HCT116 (cell line): ENCODE measurements around the gene PDGFA. TPM values are rescaled to one million over a fixed set of nuclear protein-coding genes. Genes with fewer than 3 reads are reported as not detected.

Experiments
- ATAC-seq: fragments of 200-7000 bp; cut with Tn5 transposase; 2 replicates; pipeline ENCODE4 v1.9.1; 2020; ENCODE audit warnings: mild to moderate bottlenecking, moderate library complexity
- BruUV-seq: library from RNA; stranded (reverse); fragments of 400-500 nt; replicated peaks from 2 replicates; lab custom pipeline; 2021; lab: Mats Ljungman, UMichigan
- CTCF ChIA-PET: fragments of 300-600 bp; sonication (Branson Sonifier 250); formaldehyde crosslinking; loops from one replicate; lab custom pipeline; 2021; ENCODE audit warnings: antibody characterized with exemption; lab: Charles Lee
- POLR2A ChIA-PET: fragments of 300-600, 350-600 bp; sonication (Branson Sonifier 250); formaldehyde crosslinking; loops from one replicate; lab custom pipeline; 2021; ENCODE audit warnings: antibody characterized with exemption; lab: Charles Lee
- RAD21 ChIA-PET, 2 experiments: fragments of 300-600 bp; sonication (Branson Sonifier 250); formaldehyde crosslinking; loops; one replicate each; lab custom pipeline; 2023; ENCODE audit warnings: low total read pairs in 2 of 2; ENCODE audit not compliant: uncharacterized antibody in 2 of 2, unreplicated experiment in 2 of 2, low non-redundant PET in 1 of 2; lab: Charles Lee
- DNase-seq: peaks from one replicate; pipeline ENCODE4 v3.0.0-alpha.2; 2010; ENCODE audit warnings: low read depth, low spot score
- H2AFZ ChIP-seq: fragments of 200-600 bp; shearing (Covaris generic), sonication (generic); 2 replicates; pipeline ENCODE4 v1.6.1; 2017; ENCODE audit warnings: low read depth, mixed run types, mixed read lengths, antibody characterized with exemption, low read length; ENCODE audit not compliant: poor library complexity, severe bottlenecking
- H3K27ac ChIP-seq: 2 replicates; pipeline ENCODE4 v1.5.1; 2012; ENCODE audit warnings: low read depth, low read length
- H3K27me3 ChIP-seq: fragments of 200-600 bp; sonication (generic); 2 replicates; pipeline ENCODE4 v1.6.1; 2016; ENCODE audit warnings: mixed run types, low read length, mixed read lengths; ENCODE audit not compliant: insufficient read depth
- H3K36me3 ChIP-seq, 2 experiments: fragments of 200-500 bp in 1 of 2; fragments of 200-600 bp in 1 of 2; sonication (Bioruptor generic) in 1 of 2; sonication (generic) in 1 of 2; 2 replicates each; pipeline versions ENCODE4 v1.5.1 to v1.6.1; 2014 to 2016; ENCODE audit warnings: low read length in 2 of 2, inconsistent platforms in 1 of 2, mixed read lengths in 1 of 2, mixed run types in 1 of 2; ENCODE audit not compliant: insufficient read depth in 2 of 2, control insufficient read depth in 1 of 2
- H3K4me1 ChIP-seq, 2 experiments: fragments of 200-600 bp in 1 of 2; sonication (generic) in 1 of 2; 2 replicates each; pipeline versions ENCODE4 v1.5.1 to v1.6.1; 2012 to 2017; ENCODE audit warnings: low read length in 2 of 2, inconsistent platforms in 1 of 2, mild to moderate bottlenecking in 1 of 2, mixed read lengths in 1 of 2, mixed run types in 1 of 2, moderate library complexity in 1 of 2; ENCODE audit not compliant: insufficient read depth in 2 of 2, control insufficient read depth in 1 of 2
- H3K4me2 ChIP-seq: fragments of 200-600 bp; sonication (generic); 2 replicates; pipeline ENCODE4 v1.6.1; 2017; ENCODE audit warnings: mixed run types, low read length, mixed read lengths
- H3K4me3 ChIP-seq, 2 experiments: fragments of 200-600 bp in 1 of 2; sonication (generic) in 1 of 2; replicated peaks in 1 of 2; 2 replicates each; pipeline ENCODE4 v1.5.1; 2011 to 2016; ENCODE audit warnings: low read length in 2 of 2, control low read depth in 1 of 2, low read depth in 1 of 2, mild to moderate bottlenecking in 1 of 2, mixed read lengths in 1 of 2, mixed run types in 1 of 2
- H3K79me2 ChIP-seq: fragments of 200-600 bp; sonication (generic); 2 replicates; pipeline ENCODE4 v1.6.1; 2017; ENCODE audit warnings: mild to moderate bottlenecking, mixed run types, low read length, moderate library complexity, mixed read lengths; ENCODE audit not compliant: insufficient read depth
- H3K9ac ChIP-seq: fragments of 200-600 bp; sonication (generic); 2 replicates; pipeline ENCODE4 v1.6.1; 2016; ENCODE audit warnings: low read length, mixed read lengths
- H3K9me2 ChIP-seq: fragments of 200-600 bp; sonication (generic), shearing (Covaris generic); 2 replicates; pipeline ENCODE4 v1.6.1; 2017; ENCODE audit warnings: mixed run types, mild to moderate bottlenecking, moderate library complexity; ENCODE audit not compliant: insufficient read depth
- H3K9me3 ChIP-seq, 2 experiments: fragments of 200-500 bp in 1 of 2; fragments of 200-600 bp in 1 of 2; sonication (Bioruptor generic) in 1 of 2; sonication (generic) in 1 of 2; 2 replicates each; pipeline ENCODE4 v1.6.1; 2014 to 2017; ENCODE audit warnings: low read length in 2 of 2, mixed read lengths in 2 of 2, inconsistent platforms in 1 of 2, low read depth in 1 of 2, mild to moderate bottlenecking in 1 of 2, mixed run types in 1 of 2, moderate library complexity in 1 of 2; ENCODE audit not compliant: control insufficient read depth in 1 of 2, insufficient read depth in 1 of 2
- H4K20me1 ChIP-seq: fragments of 200-600 bp; sonication (generic), shearing (Covaris generic); 2 replicates; pipeline ENCODE4 v1.6.1; 2017; ENCODE audit warnings: mixed run types, mild to moderate bottlenecking, moderate library complexity; ENCODE audit not compliant: insufficient read depth
- CEBPB ChIP-seq: IDR thresholded peaks from 2 replicates; pipeline ENCODE4 v1.6.1; 2012; ENCODE audit warnings: low read depth
- EGR1 ChIP-seq: IDR thresholded peaks from 2 replicates; pipeline ENCODE4 v1.6.1; 2012; ENCODE audit warnings: low read depth
- ELF1 ChIP-seq: IDR thresholded peaks from 2 replicates; pipeline ENCODE4 v1.6.1; 2012; ENCODE audit warnings: low read depth, borderline replicate concordance
- FOSL1 ChIP-seq: IDR thresholded peaks from 2 replicates; pipeline ENCODE4 v1.6.1; 2012; ENCODE audit warnings: low read depth
- RAD21 ChIP-seq: IDR thresholded peaks from 2 replicates; pipeline ENCODE4 v1.6.1; 2012; ENCODE audit warnings: low read depth, mild to moderate bottlenecking
- SRF ChIP-seq: IDR thresholded peaks from 2 replicates; pipeline ENCODE4 v1.6.1; 2012; ENCODE audit warnings: low read depth
- TCF7L2 ChIP-seq: IDR thresholded peaks from 2 replicates; pipeline ENCODE4 v1.7.0; 2011; ENCODE audit warnings: borderline replicate concordance, inconsistent platforms; ENCODE audit not compliant: insufficient read depth, insufficient read length; ENCODE audit errors: extremely low read depth
- ZFX ChIP-seq: fragments of 450-650 bp; IDR thresholded peaks from 2 replicates; pipeline ENCODE4 v1.6.1; 2017
- ZNF274 ChIP-seq: fragments of 200-500 bp; sonication (Bioruptor generic); IDR thresholded peaks from 2 replicates; pipeline ENCODE4 v1.6.1; 2014; ENCODE audit warnings: mild to moderate bottlenecking, low read depth, low read length, inconsistent platforms
- intact Hi-C: fragments of 100-400 bp; cut with micrococcal nuclease; formaldehyde crosslinking; loops from 2 replicates; pipeline ENCODE4 v1.10.0; 2022
- total RNA-seq: library from RNA; stranded (reverse); gene quantifications from one replicate; pipeline ENCODE4 v1.2.1, GENCODE V29; 2021; ENCODE audit not compliant: unreplicated experiment
- TF ChIP-seq, protein P1 (sequence below): IDR thresholded peaks from 2 replicates; pipeline ENCODE4 v1.6.1; 2012; ENCODE audit warnings: low read depth
- TF ChIP-seq, protein P2 (sequence below), 3 experiments: fragments of 200-600 bp in 1 of 3; sonication (generic) in 1 of 3; IDR thresholded peaks in 2 of 3; conservative IDR thresholded peaks in 1 of 3; 2 replicates each; pipeline ENCODE4 v1.5.1; 2012 to 2017; ENCODE audit warnings: low read depth in 2 of 3, low read length in 2 of 3, antibody characterized with exemption in 1 of 3, borderline replicate concordance in 1 of 3, control low read depth in 1 of 3, mild to moderate bottlenecking in 1 of 3, mixed read lengths in 1 of 3, mixed run types in 1 of 3, moderate library complexity in 1 of 3; ENCODE audit not compliant: insufficient read depth in 1 of 3
- TF ChIP-seq, protein P3 (sequence below): IDR thresholded peaks from 2 replicates; pipeline ENCODE4 v1.6.1; 2012

PDGFA gene
- total RNA-seq, 1 experiment from 2014 or later = 44.7 TPM

GRCh38 chr7:450036-450435 is 69.6 kb downstream of the PDGFA start (continued):
- TF ChIP-seq, protein P1, sequence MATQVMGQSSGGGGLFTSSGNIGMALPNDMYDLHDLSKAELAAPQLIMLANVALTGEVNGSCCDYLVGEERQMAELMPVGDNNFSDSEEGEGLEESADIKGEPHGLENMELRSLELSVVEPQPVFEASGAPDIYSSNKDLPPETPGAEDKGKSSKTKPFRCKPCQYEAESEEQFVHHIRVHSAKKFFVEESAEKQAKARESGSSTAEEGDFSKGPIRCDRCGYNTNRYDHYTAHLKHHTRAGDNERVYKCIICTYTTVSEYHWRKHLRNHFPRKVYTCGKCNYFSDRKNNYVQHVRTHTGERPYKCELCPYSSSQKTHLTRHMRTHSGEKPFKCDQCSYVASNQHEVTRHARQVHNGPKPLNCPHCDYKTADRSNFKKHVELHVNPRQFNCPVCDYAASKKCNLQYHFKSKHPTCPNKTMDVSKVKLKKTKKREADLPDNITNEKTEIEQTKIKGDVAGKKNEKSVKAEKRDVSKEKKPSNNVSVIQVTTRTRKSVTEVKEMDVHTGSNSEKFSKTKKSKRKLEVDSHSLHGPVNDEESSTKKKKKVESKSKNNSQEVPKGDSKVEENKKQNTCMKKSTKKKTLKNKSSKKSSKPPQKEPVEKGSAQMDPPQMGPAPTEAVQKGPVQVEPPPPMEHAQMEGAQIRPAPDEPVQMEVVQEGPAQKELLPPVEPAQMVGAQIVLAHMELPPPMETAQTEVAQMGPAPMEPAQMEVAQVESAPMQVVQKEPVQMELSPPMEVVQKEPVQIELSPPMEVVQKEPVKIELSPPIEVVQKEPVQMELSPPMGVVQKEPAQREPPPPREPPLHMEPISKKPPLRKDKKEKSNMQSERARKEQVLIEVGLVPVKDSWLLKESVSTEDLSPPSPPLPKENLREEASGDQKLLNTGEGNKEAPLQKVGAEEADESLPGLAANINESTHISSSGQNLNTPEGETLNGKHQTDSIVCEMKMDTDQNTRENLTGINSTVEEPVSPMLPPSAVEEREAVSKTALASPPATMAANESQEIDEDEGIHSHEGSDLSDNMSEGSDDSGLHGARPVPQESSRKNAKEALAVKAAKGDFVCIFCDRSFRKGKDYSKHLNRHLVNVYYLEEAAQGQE = no peak
- TF ChIP-seq RAD21 (no peak), ZFX (no peak)

DNA sequence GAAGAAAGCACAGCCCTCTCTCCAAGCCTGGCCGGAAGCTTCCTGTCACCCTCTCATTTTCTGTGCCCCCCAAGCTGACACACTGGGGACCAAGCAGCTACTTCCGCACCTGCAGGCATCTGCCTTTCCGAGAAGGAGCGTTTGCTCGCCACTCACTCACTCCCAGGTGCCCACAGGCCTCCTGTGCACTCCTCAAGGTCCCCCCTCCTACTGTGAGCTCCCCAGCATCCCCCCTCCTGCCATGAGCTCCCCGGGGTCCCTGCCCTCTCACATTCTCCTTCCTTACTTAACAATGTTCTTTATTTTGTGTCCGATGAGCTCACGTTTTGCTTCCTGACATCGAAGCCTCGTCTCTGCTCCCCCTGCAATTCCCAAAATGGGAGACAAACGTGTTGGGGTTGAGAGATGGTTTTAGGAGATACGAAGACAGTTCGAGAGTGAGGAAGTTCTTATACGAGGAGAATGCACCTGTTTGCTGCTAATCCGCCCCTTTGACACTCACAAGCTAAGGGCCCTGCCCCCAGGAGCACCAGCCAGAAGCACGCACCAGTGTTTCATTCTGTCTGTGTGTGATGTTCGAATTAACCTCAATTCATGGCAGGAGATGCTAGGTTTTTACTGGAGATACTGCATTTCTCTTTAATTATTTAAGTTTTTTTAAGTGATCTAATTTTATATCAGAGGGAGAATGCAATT is 70.2 kb downstream of the PDGFA start:
- no peak overlapping the region for H3K4me2 ChIP-seq
- no TSS peak for BruUV-seq
- intact Hi-C loops = no loop called here
- H3K4me1 ChIP-seq = no peaks in the 10 kb centered on the region
- no peaks in the 10 kb centered on the region for H3K79me2 ChIP-seq
- POLR2A ChIA-PET = no interaction called here
- H3K9ac ChIP-seq = no peak overlapping the region
- H3K36me3 ChIP-seq = no peaks in the 10 kb centered on the region
- H3K27ac ChIP-seq = no peak overlapping the region
- no peak overlapping the region for H2AFZ ChIP-seq
- H3K4me3 ChIP-seq = no peak overlapping the region
- no peaks in the 10 kb centered on the region for H3K9me3 ChIP-seq
- CTCF ChIA-PET = no interaction called here
- ATAC-seq (no peak), DNase-seq (no peak)
- no peaks in the 10 kb centered on the region for H3K9me2 ChIP-seq
- no peaks in the 10 kb centered on the region for H3K27me3 ChIP-seq
- no peaks in the 10 kb centered on the region for H4K20me1 ChIP-seq
- RAD21 ChIA-PET = no interaction called here
- TF ChIP-seq ZNF274 (no peak), FOSL1 (no peak), ZFX (no peak), ELF1 (no peak), CEBPB (no peak), TCF7L2 (no peak), EGR1 (no peak), SRF (no peak)
- TF ChIP-seq, protein P2, sequence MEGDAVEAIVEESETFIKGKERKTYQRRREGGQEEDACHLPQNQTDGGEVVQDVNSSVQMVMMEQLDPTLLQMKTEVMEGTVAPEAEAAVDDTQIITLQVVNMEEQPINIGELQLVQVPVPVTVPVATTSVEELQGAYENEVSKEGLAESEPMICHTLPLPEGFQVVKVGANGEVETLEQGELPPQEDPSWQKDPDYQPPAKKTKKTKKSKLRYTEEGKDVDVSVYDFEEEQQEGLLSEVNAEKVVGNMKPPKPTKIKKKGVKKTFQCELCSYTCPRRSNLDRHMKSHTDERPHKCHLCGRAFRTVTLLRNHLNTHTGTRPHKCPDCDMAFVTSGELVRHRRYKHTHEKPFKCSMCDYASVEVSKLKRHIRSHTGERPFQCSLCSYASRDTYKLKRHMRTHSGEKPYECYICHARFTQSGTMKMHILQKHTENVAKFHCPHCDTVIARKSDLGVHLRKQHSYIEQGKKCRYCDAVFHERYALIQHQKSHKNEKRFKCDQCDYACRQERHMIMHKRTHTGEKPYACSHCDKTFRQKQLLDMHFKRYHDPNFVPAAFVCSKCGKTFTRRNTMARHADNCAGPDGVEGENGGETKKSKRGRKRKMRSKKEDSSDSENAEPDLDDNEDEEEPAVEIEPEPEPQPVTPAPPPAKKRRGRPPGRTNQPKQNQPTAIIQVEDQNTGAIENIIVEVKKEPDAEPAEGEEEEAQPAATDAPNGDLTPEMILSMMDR (IDR thresholded peaks at IDR 0.05 in 2 of 3, conservative IDR thresholded peaks at IDR 0.05 in 1 of 3; ENCODE audit: borderline replicate concordance in 1 of 3, insufficient read depth in 1 of 3, low read depth in 2 of 3, low read length in 2 of 3) = no peak
- TF ChIP-seq, protein P1 = no peak
- TF ChIP-seq, protein P3, sequence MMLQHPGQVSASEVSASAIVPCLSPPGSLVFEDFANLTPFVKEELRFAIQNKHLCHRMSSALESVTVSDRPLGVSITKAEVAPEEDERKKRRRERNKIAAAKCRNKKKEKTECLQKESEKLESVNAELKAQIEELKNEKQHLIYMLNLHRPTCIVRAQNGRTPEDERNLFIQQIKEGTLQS = no peak
